HG02885 (cell line): ENCODE data around the gene GRHL3.

Source experiments
- ATAC-seq: cut with Tn5 transposase; IDR thresholded peaks from one replicate; pipeline ENCODE4 v1.9.1; 2021; ENCODE audit warnings: mild to moderate bottlenecking; ENCODE audit not compliant: unreplicated experiment, poor library complexity

The GRHL3 gene

GRCh38 chr1:24339996-24340395 is 20.8 kb downstream of the GRHL3 start:
- ATAC-seq: no peak

- ATAC-seq: no peak
Measured at GRCh38 chr1:24340770-24341169, 21.6 kb downstream of the GRHL3 start.

- no peak for ATAC-seq
Measured at GRCh38 chr1:24341260-24341659, 22.1 kb downstream of the GRHL3 start.

- ATAC-seq: no peak
Measured at GRCh38 chr1:24343412-24344089, 24.4 kb downstream of the GRHL3 start.

- no peak for ATAC-seq
Measured at GRCh38 chr1:24344090-24344742, 25.1 kb downstream of the GRHL3 start.

- ATAC-seq: no peak
Measured at GRCh38 chr1:24345334-24345733, 26.2 kb downstream of the GRHL3 start.

GRCh38 chr1:24347159-24347934 is 28.2 kb downstream of the GRHL3 start:
- no peak for ATAC-seq

- ATAC-seq: no peak
Measured at GRCh38 chr1:24348196-24348595, 29.0 kb downstream of the GRHL3 start.

GRCh38 chr1:24349891-24350290 is 30.7 kb downstream of the GRHL3 start:
- ATAC-seq: no peak

- ATAC-seq: peak; percentile 50
Measured at GRCh38 chr1:24351247-24351646, 32.1 kb downstream of the GRHL3 start.

- ATAC-seq: no peak
Measured at GRCh38 chr1:24351918-24352627, 32.9 kb downstream of the GRHL3 start.

- no peak for ATAC-seq
Measured at GRCh38 chr1:24353292-24353891, 34.2 kb downstream of the GRHL3 start.

- ATAC-seq: no peak
Measured at GRCh38 chr1:24355466-24355865, 36.3 kb downstream of the GRHL3 start.

- no peak for ATAC-seq
Measured at GRCh38 chr1:24357038-24357437, 37.9 kb downstream of the GRHL3 start.

GRCh38 chr1:24360681-24361080 is 41.5 kb downstream of the GRHL3 start:
- ATAC-seq: no peak

GRCh38 chr1:24361811-24362210 is 42.7 kb downstream of the GRHL3 start:
- no peak for ATAC-seq

- no peak for ATAC-seq
Measured at GRCh38 chr1:24362396-24362795, 43.2 kb downstream of the GRHL3 start.

- ATAC-seq: no peak
Measured at GRCh38 chr1:24362982-24363614, 43.9 kb downstream of the GRHL3 start.

- ATAC-seq: no peak
Measured at GRCh38 chr1:24363994-24364393, 44.8 kb downstream of the GRHL3 start.

GRCh38 chr1:24364605-24364974 is 45.4 kb downstream of the GRHL3 start:
- no peak for ATAC-seq
